PC-3 (cell line): ENCODE results near the gene ARHGEF3.

Source experiments
- CTCF ChIP-seq: fragments of 300-600 bp; sonication (generic); conservative IDR thresholded peaks from 2 replicates; pipeline ENCODE4 v1.5.1; 2017; ENCODE audit warnings: antibody characterized with exemption, low read depth, mild to moderate bottlenecking, low read length
- EZH2 ChIP-seq: fragments of 300-600 bp; sonication (generic); IDR thresholded peaks from one replicate; pipeline ENCODE4 v1.6.1; 2017; ENCODE audit warnings: antibody characterized with exemption, mild to moderate bottlenecking, low read length; ENCODE audit not compliant: unreplicated experiment
- EZH2phosphoT487 ChIP-seq: fragments of 300-600 bp; sonication (generic); IDR thresholded peaks from 2 replicates; pipeline ENCODE4 v1.6.1; 2018; ENCODE audit warnings: mild to moderate bottlenecking, antibody characterized with exemption, low read length, borderline replicate concordance

GRCh38 chr3:56694867-56695683, 106.7 kb downstream of the ARHGEF3 start:
- TF ChIP-seq CTCF (no peak), EZH2phosphoT487 (no peak), EZH2 (no peak)
